Astrocyte of the spinal cord (primary cell): ENCODE data around the gene ARID3B.
A peak's percentile ranks its signal among the peaks of the same experiment; 100 is the strongest.

Source experiments
- DNase-seq: peaks from one replicate; pipeline ENCODE4 v3.0.0; 2011; ENCODE audit warnings: low read depth, low spot score
- H3K4me3 ChIP-seq: 2 replicates; pipeline ENCODE4 v1.5.1; 2011; ENCODE audit warnings: low read depth, mild to moderate bottlenecking, low read length, moderate library complexity
- CTCF ChIP-seq: IDR thresholded peaks from 2 replicates; pipeline ENCODE4 v1.5.1; 2012; ENCODE audit warnings: low read depth, mild to moderate bottlenecking, low read length, inconsistent platforms
- in situ Hi-C: cut with HindIII; loops from 2 replicates; pipeline ENCODE4 v1.10.0; 2017; ENCODE audit warnings: low sequenced_read_pairs

ARID3B gene

GRCh38 chr15:74620636-74621545 lies 79.9 kb downstream of the ARID3B start:
- TF ChIP-seq CTCF = peak; percentile 99
- in situ Hi-C loops = no loop called here
- peak; percentile 64 for DNase-seq
- no peak overlapping the region for H3K4me3 ChIP-seq

- no peak for TF ChIP-seq CTCF
- H3K4me3 ChIP-seq = no peak overlapping the region
- in situ Hi-C loops = no loop called here
- no peak for DNase-seq
These were observed 80.5 kb downstream of the ARID3B start for GRCh38 chr15:74621546-74621920.

- no peak overlapping the region for H3K4me3 ChIP-seq
- in situ Hi-C loops = no loop called here
- no peak for TF ChIP-seq CTCF
- no peak for DNase-seq
These were observed 80.9 kb downstream of the ARID3B start for GRCh38 chr15:74621936-74622335.

GRCh38 chr15:74622758-74623157 lies 81.7 kb downstream of the ARID3B start:
- no peak for TF ChIP-seq CTCF
- in situ Hi-C loops = no loop called here
- no peak overlapping the region for H3K4me3 ChIP-seq
- no peak for DNase-seq

- no peak for DNase-seq
- TF ChIP-seq CTCF = no peak
- in situ Hi-C loops = no loop called here
- H3K4me3 ChIP-seq = no peak overlapping the region
These were observed 83.1 kb downstream of the ARID3B start for GRCh38 chr15:74624020-74624602.

GRCh38 chr15:74625693-74626092 lies 84.7 kb downstream of the ARID3B start:
- no peak overlapping the region for H3K4me3 ChIP-seq
- no peak for TF ChIP-seq CTCF
- in situ Hi-C loops = no loop called here
- DNase-seq = no peak
